Measurements from ENCODE around the gene LPP.

DNA sequence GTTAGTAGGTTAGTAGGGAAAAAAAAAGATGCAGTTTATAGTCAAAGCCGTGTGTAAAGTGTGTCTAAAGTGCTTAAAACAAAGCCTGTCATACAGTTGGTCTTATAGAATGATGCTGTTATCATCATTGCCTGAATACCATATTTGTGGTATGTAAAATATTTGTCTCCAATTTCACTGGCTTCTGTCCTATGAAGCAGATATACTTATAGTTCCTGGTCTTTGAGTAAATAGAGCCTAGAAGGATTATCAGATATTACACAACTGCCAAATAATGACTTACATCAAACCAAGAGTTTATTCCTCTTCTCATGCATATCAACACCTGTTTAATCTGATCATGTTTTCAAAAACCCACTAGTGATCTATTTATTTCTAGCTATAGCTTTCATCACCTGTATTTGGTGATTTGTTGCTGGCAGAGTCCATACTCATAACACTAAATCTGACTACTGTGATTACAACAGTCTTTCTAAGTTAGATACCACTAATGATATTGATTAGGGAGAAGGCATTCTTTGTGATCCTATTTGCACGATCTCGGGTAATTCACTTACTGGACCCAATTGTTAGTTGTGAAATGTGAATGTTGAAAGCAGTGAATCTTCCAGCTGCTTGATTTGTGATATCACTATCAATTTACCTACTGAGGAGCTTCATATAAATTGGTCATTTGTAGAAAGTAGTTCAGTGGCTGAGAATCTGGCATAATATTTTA is 413.7 kb downstream of the LPP start:
- TF ChIP-seq GATA1 (IDR thresholded peaks at IDR 0.05; ENCODE audit: low read depth, low read length) (no peak), POLR2A (IDR thresholded peaks at IDR 0.05; ENCODE audit: low read length) (no peak)
